GM12892 (cell line): ENCODE measurements around the gene CITED2.

Source experiments
- POLR2AphosphoS5 ChIP-seq: IDR thresholded peaks from 2 replicates; pipeline ENCODE4 v1.6.1; 2011; ENCODE audit warnings: low read depth, low read length, control low read depth
- TAF1 ChIP-seq: IDR thresholded peaks from 2 replicates; pipeline ENCODE4 v1.6.1; 2011; ENCODE audit warnings: low read depth, mild to moderate bottlenecking, control low read depth, low read length, borderline replicate concordance

- TF ChIP-seq TAF1 (no peak), POLR2AphosphoS5 (no peak)
Measured at GRCh38 chr6:139346392-139346791, 28.1 kb downstream of the CITED2 start.
